GM18505 (cell line): ENCODE results near the gene MPPED1.

Experiments used
- ATAC-seq: cut with Tn5 transposase; IDR thresholded peaks from one replicate; pipeline ENCODE4 v1.9.1; 2021; ENCODE audit not compliant: unreplicated experiment
- POLR2A ChIP-seq: IDR thresholded peaks from 4 replicates; pipeline ENCODE4 v1.6.1; 2011; ENCODE audit warnings: borderline replicate concordance; ENCODE audit not compliant: insufficient read depth, insufficient read length; ENCODE audit errors: extremely low read depth

MPPED1 gene

GRCh38 chr22:43467216-43467940 lies 55.6 kb downstream of the MPPED1 start:
- ATAC-seq, result no peak
- no peak for TF ChIP-seq POLR2A

- no peak for TF ChIP-seq POLR2A
- ATAC-seq, result no peak
These were observed 58.4 kb downstream of the MPPED1 start for GRCh38 chr22:43470253-43470652.

GRCh38 chr22:43470941-43471585 lies 59.2 kb downstream of the MPPED1 start:
- TF ChIP-seq POLR2A, result no peak
- no peak for ATAC-seq

- TF ChIP-seq POLR2A, result no peak
- no peak for ATAC-seq
These were observed 59.9 kb downstream of the MPPED1 start for GRCh38 chr22:43471606-43472135.

- no peak for ATAC-seq
- no peak for TF ChIP-seq POLR2A
These were observed 61.2 kb downstream of the MPPED1 start for GRCh38 chr22:43473031-43473430.

- no peak for TF ChIP-seq POLR2A
- ATAC-seq, result no peak
These were observed 61.6 kb downstream of the MPPED1 start for GRCh38 chr22:43473441-43473840.

- TF ChIP-seq POLR2A, result no peak
- ATAC-seq, result no peak
These were observed 62.6 kb downstream of the MPPED1 start for GRCh38 chr22:43474161-43475101.

- no peak for ATAC-seq
- TF ChIP-seq POLR2A, result no peak
These were observed 63.8 kb downstream of the MPPED1 start for GRCh38 chr22:43475549-43476076.

GRCh38 chr22:43476341-43476740 lies 64.5 kb downstream of the MPPED1 start:
- no peak for TF ChIP-seq POLR2A
- no peak for ATAC-seq

GRCh38 chr22:43476751-43477725 lies 65.2 kb downstream of the MPPED1 start:
- no peak for TF ChIP-seq POLR2A
- no peak for ATAC-seq

GRCh38 chr22:43477966-43478365 lies 66.2 kb downstream of the MPPED1 start:
- no peak for ATAC-seq
- no peak for TF ChIP-seq POLR2A

- TF ChIP-seq POLR2A, result no peak
- no peak for ATAC-seq
These were observed 66.9 kb downstream of the MPPED1 start for GRCh38 chr22:43478621-43479300.

GRCh38 chr22:43479301-43479950 lies 67.6 kb downstream of the MPPED1 start:
- no peak for ATAC-seq
- no peak for TF ChIP-seq POLR2A
